Colon (tissue), 2 donors: ENCODE data around the gene FBXL14.

Experiments
- FAIRE-seq: peaks from 2 replicates; lab custom pipeline; 2012; peaks lifted over from hg19 to GRCh38; lab: Jason Lieb, UNC
- donor health status: control.
- donor health status: control.

FBXL14 gene, protein sequence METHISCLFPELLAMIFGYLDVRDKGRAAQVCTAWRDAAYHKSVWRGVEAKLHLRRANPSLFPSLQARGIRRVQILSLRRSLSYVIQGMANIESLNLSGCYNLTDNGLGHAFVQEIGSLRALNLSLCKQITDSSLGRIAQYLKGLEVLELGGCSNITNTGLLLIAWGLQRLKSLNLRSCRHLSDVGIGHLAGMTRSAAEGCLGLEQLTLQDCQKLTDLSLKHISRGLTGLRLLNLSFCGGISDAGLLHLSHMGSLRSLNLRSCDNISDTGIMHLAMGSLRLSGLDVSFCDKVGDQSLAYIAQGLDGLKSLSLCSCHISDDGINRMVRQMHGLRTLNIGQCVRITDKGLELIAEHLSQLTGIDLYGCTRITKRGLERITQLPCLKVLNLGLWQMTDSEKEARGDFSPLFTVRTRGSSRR

DNA sequence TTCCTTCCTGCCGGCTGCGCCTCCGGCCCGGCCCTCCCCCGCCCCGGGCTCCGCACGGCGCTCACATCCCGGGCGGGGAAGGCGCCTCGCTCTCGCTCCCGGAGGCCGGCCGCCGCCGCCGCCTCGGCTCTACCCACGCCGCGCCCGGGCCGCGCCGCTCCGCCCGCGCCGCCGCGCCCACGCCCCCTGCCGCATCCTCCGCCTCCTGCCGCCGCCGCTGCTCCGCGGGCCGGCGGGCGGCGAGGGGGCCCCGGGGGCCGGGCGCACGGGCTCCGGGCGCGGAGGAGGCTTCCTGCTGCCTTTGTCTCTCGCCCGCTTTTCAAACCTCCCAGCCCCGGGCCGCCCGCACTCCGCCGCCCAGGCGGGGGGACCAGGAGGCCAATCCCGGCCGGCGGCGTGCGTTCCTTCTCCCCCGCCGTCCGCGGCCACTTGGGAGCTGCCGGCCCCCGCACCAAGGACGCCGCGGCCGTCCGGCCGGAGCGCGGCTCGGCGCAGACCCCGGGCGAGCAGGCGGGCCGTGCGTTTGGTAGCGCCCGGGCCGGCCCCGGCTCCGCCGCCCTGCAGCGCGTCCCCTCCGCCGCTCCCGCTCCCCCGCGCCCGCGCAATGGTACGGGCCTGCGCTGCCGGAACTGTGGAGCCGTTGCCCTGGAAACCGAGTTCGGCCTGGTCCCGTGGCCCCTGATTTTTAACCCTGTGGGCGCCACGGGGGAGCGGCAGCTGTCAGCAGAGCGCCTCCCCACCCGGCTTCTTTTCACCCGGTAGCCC lies at the start of gene FBXL14:
FBXL14 (minus strand) TSS at position 321 of the 765 bp plus-strand sequence. CDS start 515 bp downstream, outside the sequence.
- FAIRE-seq, result no peak

DNA sequence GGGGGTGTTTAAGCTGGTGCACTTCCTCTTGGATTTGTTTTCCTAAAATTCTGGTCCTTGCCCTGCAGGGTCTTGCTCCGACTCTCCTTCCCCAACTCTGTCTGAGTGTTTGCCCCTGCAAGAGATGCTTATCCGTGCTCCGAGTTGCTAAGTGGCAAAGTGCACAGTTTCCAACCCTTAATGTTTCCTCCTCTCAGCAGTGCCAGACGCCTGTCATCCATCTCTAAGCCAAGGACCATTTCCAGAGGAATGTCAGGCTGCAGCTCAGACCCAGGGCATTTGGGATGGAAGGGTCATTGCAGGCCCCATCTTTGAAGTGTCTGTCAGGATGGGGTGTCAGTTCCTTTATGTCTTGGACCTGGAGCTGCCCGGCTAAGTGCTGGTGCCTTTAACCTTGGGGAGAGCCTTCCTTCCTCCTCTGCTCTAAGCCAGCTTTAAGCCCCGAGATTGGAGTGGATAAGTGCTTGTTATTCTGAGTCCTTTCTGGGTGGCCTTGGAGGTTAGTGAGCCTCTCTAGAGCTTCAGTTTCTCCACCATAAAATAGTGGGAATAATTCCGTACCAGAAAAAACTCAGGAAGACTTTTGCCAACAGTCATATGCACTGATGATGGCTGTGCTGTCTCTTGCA lies 49.6 kb upstream of the FBXL14 start:
- no peak for FAIRE-seq

DNA sequence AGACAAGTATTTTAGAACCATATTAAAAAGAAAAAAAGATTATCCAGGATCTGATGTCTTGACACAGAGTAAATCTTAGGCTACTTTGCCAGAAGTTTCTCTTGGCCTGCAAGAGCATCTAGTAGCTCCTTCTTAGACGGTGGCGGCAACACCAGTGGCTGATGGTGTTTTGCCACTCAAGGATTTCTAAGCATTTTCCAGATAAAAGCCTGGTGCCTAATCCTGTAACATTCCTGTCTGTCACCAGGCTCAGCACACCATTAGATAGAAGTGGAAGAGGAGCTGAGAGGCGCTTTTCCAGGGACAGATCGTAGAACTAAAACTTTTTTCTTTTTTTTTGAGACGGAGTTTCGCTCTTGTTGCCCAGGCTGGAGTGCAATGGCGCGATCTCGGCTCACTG lies 48.7 kb upstream of the FBXL14 start:
- no peak for FAIRE-seq

DNA sequence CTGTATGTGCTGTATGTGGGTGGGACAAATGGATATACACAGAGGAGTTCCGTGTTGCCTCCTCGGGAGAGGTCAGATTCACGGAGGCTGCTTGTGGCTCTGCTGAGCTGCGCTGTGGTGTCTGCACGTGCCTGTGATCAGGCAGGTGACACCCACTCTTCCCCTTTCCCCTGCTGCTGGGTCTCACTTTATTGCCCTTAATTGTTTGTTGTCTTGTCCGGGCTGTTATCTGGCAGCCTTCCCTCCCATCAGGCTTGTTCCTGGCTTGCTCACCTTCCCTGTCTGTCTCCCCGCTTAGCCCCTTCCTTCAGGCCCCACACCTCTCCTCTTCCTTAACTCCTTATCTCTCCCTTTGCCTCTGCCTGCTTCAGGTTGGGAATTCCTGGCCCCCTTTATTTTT lies 48.1 kb upstream of the FBXL14 start:
- no peak for FAIRE-seq

DNA sequence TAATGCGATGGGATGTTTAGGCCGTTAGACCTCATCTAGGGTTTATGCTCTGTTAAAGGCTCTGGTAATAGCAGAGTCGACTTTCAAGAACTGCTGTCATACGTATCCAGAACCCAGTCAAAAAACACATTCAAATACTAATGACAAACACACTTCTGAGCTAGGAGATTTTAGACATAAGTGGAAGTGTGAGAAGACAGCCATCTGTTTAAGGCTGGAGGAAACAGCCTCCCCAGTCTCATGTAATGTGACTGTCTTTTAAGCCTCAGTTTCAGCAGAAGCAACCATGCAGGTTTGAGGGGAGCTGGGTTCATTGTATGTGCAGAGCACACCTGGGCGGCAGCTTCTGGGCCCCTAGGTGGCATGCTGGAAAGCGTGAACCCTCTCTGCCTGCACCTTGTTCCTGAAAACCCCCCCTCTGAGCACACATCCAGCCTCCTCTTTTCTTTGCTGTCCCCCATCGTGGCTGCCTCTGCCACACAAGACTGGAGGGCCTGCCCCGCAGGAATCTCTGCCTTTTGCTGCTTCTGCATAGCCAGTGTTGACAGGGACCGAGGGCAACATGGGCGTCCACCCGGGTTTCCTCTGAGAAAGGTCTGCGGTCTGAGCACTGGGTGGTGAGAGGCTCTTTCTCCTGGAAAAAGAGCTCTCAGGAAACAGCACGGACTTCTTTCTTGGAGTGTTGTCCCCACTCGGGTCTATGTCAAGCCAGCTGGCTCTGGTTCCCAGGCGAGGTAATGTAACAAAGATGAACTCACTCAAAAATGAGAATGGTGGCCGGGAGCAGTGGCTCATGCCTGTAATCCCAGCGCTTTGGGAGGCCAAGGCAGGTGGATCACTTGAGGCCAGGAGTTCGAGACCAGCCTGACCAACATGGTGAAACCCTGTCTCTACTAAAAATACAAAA lies 46.2 kb upstream of the FBXL14 start:
- no peak for FAIRE-seq

DNA sequence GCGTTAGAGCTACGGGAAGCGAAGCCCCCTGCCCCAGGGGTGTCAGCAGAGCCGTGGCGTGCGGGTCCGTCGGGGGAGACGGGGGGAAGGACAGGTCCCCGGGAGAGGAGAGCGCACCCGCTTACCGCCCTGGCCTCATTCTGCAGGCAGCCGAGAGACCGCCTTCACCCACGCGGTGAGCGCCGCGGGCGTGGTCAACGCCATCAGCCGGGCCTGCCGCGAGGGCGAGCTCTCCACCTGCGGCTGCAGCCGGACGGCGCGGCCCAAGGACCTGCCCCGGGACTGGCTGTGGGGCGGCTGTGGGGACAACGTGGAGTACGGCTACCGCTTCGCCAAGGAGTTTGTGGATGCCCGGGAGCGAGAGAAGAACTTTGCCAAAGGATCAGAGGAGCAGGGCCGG lies 45.2 kb upstream of the FBXL14 start:
- no peak for FAIRE-seq

DNA sequence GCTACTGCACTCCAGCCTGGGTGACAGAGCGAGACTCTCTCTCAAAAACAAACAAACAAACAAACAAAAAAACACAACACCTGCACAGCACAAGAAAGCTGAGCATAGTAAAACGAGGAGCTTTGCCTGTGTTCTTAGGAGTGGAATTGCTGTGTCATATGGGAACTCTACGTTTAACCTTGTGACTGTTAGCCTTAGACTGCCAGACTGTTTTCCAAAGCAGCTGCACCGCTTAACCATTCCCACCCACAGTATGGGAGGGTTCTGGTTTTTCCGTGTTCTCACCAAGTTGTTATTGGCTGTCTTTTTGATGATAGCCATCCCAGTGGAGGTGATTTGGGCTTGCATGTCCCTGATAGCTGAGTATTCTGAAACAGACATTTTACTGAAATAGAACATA lies 43.8 kb upstream of the FBXL14 start:
- no peak for FAIRE-seq

DNA sequence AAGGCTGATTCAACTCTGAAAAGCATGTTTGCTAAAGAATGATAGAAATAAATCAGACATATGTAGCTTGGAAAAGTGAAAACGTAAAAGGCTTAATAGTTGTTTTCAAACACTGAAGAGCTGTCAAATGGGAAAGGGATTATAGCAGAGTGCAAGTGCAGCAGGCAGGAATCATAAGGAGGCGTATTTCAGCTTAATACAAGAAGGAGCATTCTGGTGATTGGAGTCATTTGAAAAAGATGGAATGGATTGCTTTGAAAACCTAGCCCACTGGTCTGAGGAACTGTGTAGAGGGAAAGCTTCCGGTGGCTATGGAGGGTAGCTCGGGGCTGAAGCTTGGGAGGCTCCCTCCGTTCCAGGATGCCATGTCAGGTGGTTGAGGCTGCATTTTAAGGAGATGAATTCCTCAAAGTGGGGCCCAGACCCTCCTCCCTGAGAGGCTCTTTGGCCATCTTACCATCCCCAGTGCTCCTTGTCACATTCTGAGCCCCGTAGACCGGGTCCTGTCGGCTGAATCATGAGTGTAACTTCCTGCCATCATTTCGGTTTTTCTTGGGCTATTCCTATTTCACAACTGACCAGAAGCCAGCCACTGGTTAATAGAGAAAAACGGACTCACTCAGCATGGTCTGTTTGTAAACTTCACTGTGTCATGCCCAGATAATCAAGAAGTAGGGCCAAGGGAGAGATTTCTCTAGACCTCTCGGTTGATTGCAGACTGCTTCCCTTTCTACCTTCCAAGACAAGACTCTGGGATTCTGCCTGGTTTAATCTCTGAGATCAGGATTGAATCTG lies 41.1 kb upstream of the FBXL14 start:
- no peak for FAIRE-seq

DNA sequence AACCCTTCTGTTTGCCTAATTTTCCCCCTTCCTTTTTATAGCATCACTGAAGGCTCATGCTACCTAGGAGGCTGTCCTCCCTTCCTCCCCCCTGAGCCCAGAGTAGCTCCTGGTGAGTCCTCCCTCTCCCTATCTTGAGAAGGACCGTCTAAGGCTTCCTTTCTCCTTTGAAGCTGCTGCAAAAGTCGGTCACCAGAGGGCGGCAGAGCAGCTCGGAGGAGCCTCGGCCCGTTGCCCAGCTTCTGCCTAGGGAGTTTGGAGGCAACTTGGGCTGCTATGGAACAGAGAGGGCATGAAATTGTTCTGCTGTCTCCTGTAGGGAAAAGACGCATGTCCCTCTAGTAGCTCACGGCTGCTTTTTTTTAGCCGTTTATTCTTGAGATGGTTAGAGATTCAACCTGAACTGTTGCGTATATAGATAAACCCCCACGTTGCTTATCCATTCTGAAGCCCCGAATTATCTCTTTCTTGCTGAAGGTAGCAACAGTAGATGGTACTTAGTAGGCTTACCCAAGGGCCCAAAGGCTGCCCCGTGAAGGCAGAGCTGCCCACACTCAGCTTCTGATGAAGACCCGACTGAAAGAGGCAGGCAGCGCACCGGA lies 40.3 kb upstream of the FBXL14 start:
- FAIRE-seq, result no peak

DNA sequence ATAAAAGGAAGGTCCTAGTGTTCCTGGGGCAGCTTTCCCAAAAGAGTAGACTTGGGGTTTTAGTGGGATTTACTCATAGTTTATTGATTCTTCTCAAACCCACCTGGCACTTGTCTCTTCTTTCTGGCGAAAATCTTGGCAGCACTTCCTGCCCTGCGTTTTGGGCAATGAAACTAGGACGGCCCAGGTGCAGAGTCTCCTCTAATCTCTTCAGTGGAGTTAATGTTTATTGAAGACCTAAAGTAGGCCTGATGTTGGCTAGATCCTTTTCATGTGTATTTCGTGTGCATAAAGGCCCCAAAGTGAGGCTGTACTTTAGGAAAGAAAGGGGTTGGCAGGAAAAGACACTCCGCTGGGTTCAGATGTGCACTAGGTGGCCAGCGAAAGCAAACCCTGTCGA lies 39.8 kb upstream of the FBXL14 start:
- no peak for FAIRE-seq

DNA sequence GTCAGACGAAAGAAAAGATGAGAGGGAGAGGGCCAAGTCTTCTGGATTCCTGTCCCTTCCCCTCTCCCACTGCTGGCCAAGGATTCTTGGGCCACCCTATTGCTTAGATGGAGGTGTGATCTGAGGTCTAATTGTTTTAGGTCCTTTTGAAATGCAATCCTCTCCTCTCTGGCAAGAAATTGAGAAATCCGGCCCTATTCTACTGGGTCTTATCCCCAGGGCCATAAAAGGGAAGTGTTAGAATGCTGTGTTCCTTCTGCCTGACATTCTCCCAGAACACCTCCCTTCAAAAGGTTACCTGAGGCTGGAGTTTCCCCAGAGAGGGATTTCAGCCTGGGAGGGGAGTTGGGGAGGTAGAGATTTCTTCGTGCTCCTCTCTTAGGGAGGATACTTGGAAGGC lies 39.1 kb upstream of the FBXL14 start:
- FAIRE-seq, result no peak

DNA sequence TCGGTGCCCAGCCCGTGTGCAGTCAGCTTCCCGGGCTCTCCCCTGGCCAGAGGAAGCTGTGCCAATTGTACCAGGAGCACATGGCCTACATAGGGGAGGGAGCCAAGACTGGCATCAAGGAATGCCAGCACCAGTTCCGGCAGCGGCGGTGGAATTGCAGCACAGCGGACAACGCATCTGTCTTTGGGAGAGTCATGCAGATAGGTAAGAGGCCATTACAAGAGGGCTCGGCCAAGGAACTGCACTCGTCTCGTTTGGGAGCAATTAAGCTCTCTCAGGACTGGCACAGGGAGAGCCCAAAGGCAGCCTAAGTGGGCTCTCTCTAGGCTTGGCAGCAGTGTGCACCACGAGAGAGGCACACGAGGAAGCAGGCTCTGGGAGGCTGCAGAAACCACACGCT lies 38.3 kb upstream of the FBXL14 start:
- no peak for FAIRE-seq

DNA sequence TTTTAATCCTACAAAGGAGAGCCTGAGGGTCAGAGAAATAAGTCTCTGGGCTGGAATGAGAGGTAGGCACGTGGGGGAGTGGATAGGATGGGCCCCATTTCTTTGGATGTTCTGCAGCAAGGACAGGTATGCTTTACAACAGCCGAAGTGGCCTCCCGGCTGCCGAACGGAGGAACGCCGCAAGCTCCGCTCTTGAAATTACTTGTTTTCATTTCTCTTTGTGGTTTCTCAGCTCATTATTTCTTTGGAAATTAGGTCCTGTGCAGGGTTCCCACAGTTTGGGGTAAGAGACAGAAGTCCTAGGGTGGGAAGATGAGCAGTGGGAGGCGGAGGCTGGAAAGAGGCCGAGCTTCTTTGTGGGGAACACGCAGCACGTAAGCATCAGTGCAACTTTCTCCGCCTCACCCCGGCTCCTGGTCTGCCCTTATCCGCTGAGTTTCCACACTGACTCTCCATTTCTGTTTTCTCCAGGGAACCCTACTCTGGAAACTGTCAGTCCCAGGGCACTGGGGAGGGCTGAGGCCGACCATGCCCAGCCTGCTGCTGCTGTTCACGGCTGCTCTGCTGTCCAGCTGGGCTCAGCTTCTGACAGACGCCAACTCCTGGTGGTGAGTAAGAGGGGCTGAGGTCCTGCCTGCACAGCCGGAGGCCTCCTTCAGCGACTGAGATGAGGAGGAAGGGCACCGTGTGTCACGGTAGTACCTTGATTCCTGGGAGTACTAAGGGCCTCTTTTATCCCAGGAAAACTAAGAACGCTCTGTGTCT lies 36.6 kb upstream of the FBXL14 start:
- no peak for FAIRE-seq

DNA sequence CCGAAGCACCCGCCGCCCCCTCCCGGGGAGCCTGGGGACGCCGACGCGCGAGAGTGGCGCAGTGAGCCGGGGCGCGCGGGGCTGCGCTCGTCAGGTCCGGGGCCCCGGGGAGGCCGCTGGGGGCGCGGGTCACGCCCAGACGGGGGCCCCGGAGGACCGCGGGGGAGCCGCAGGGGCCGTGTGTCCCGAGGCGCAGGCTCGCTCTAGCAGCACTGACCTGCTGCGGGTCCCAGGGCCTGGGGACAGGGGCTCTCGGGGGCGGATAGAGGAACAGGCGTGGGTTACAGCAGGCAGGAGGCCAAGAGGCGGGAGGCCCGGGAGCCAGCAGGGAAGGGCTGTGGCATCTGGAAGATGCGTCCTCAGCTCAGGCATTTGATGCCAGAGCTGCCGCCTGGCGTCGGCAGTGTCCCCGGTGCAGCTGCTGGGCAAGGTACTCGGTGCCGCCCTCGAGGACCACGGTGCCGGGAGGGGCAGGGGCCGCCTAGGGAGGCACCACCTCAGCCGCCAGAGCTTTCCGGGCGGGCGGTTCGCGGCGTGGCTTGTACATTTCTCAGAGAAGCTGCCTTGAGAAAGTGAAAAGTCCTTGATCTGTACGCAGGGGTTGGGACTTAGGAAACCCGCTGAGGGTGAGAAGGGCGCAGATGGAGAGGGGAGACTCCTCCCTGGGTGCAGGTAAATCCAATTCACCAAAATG lies 35.9 kb upstream of the FBXL14 start:
- FAIRE-seq, result no peak

DNA sequence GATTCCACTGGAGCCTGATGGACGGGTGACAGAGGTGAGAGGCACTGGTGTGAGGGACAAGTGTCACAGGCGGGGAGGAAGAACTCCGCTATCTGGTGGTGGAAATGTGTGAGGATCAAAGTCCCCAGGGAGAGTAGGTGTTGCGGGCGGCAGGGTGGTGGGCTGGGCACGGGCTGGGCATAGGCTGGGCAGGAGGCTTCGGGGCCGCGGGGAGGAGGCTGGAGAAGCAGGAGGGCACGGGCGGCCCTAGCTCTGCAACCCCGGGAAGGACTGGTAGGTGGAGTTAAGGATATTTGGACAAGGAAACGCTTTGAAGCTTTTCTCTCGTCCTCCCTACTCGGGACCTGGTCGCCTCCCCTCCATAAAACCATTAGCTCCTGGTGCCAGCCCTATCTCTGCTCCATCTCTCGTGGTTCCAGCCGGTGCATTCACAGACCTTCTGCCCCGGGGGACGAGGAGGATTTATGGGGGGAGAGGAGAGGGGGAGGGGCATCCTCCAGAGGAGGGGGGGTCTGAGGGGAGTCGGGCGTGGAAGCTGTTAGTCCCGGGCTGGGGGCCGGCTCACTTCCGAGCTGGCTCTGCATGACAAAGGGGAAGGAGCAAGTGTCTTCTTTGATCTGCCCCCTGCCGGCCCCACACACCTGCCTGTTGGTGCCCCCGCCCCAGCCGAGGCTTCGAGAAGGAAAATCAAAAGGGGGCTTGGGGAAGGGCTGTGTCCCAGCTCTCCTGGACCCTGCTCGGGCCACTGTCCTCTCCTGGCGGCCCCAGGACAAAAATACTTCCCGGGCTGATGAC lies 35.2 kb upstream of the FBXL14 start:
- no peak for FAIRE-seq

DNA sequence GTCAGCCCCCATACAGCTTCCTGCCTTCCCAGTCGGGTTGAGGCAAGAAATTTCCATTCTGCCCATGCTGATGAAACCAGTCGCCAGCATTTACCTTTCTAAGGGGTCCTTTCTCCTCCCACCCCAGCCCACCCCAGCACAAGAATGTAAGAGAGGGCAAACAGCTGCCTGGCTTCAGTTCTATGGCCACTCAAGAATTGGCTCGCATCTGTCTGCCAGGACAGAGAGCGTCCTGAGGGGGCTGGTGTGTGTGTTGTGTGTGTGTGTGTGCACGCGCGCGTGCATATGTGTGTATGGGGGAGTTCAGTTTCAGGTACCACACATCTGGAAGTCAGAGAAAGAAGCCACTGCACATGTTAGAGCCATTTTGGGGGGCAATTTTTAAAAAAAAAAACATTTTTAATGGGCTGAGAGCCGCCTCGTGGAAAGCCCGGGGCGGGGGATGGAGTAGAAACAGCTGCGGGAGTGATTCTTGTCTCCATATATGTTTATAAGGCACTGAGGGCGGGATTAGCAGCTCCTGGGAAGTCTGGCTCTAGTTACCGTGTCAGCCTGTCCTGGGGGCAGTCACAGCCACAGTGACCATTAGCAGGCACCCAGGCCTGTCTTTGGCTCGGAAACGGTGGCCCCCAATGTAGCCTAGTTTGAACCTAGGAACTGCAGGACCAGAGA lies 34.4 kb upstream of the FBXL14 start, which contains the start of gene WNT5B:
WNT5B (plus strand) TSS at position 566 of the 672 bp plus-strand sequence. CDS start 2,124 bp downstream, outside the sequence.
- FAIRE-seq, result no peak

DNA sequence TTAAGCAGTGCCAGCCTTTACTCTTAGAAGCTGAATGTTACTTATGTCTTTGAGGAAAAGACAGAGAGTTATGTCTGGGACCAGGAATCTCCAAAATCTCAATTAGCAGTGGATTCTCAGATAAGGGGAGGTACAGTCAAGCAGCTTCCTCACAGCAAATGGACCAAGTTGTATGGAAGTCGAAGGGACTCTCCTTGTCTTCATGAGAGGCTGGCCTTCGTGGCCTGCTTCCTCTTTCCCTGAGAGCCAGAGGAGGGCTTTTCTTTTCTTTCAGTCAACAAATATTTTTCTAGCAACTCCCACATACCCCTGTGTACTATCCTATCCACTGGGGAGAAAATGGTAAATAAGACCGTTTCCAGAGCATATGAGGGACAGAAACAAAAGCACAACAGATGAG lies 28.0 kb upstream of the FBXL14 start:
- no peak for FAIRE-seq

DNA sequence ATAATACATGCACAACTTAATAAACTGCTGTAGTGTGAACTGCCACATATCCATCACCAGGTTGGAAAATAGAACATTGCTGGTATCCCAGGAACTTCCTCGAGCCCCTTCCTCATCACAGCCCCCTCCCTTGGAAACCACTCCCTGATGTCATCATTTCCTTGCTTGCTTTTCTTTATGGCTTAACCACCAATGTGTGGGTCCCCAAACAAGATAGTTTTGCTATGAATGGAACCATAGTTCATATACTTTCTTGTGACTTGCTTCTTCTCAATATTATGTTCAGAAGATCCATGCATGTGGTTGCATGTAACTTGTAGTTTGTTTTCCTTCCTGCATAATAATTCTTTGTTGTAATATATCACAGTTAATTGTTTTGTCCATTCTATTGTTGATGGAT lies 25.7 kb upstream of the FBXL14 start:
- FAIRE-seq, result no peak
